ENCODE data around the gene ADRA1B.

The ADRA1B gene

DNA sequence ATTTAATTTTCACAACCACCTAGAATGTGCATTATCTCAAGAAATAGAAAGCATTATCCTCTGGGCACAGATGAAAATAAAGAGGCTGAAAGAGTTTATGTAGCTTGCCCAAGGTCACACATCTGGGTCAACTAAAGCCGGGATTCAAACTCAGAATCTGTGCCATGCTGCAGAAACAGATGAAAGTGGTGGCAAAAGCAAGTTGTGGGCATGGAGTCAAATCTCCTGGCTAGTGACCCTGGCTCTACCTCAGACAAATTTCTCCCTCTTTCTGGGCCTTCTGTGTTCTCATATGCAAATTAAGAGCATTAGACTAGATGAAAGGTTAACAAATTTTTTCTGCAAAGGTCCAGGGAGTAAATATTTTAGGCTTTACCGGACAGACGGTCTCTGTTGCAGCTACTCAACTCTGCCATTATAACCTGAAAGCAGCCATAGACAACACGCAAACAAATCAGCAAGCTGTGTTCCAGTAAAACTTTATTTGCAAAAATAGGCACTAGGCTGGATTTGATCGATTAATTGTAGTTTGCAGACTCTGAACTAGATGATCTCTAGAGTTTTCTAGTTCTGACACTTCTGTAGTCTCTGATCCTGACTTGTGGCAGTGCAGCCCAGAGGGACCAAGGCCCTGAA lies 6.0 kb upstream of the ADRA1B start:
- TF ChIP-seq, protein P1, sequence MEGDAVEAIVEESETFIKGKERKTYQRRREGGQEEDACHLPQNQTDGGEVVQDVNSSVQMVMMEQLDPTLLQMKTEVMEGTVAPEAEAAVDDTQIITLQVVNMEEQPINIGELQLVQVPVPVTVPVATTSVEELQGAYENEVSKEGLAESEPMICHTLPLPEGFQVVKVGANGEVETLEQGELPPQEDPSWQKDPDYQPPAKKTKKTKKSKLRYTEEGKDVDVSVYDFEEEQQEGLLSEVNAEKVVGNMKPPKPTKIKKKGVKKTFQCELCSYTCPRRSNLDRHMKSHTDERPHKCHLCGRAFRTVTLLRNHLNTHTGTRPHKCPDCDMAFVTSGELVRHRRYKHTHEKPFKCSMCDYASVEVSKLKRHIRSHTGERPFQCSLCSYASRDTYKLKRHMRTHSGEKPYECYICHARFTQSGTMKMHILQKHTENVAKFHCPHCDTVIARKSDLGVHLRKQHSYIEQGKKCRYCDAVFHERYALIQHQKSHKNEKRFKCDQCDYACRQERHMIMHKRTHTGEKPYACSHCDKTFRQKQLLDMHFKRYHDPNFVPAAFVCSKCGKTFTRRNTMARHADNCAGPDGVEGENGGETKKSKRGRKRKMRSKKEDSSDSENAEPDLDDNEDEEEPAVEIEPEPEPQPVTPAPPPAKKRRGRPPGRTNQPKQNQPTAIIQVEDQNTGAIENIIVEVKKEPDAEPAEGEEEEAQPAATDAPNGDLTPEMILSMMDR (IDR thresholded peaks at IDR 0.05; ENCODE audit: extremely low read depth, insufficient read depth, missing control alignments) = no peak
- DNase-seq (ENCODE audit: low spot score) = no peak
- in situ Hi-C loops (cut with MboI; ENCODE audit: low pct_unique_long_range_greater_than_20kb, low sequenced_read_pairs, unreplicated experiment) = no loop called here

DNA sequence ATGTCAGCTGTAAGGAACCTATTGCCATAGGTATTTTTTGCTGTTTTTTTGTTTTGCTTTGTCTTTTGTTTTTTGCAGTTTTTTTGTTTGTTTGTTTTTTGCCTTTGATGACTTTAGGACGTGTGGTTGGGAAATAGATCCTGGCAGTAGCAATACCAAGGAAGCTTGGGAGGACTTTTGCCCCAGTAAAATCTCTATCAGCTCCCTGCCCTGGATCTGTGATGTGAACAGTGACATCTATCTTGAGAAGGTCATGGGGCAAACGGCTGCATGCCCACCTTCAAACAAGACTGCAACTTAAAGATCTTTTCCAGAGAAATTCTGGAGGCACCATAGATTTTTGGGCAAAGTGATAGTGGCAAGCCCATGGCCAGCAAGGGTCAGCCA lies 5.4 kb upstream of the ADRA1B start:
- no peak for DNase-seq (ENCODE audit: low spot score)
- TF ChIP-seq, protein P1 (IDR thresholded peaks at IDR 0.05; ENCODE audit: extremely low read depth, insufficient read depth, missing control alignments) = no peak
- in situ Hi-C loops (cut with MboI; ENCODE audit: low pct_unique_long_range_greater_than_20kb, low sequenced_read_pairs, unreplicated experiment) = no loop called here

DNA sequence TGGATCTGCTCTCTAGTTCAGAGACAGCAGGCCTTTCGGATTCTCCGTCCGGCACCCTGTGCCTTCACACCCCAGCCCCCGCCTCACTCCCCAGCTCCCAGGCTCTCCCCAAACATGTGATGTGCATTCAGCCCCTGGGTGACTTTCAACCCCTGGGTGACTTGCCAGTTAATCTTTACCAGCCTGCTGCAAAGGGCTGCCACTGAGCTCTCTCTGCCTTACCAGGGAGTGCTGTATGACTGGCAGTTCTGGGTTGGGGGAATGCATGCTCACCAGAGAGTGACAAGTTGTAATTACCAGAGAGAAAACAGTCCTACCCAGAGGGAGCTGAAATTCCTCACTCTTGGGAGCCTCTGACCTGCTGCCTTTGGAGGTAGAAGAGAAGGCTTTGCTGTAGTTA lies 4.9 kb upstream of the ADRA1B start:
- TF ChIP-seq, protein P1 (IDR thresholded peaks at IDR 0.05; ENCODE audit: extremely low read depth, insufficient read depth, missing control alignments) = no peak
- no peak for DNase-seq (ENCODE audit: low spot score)
- in situ Hi-C loops (cut with MboI; ENCODE audit: low pct_unique_long_range_greater_than_20kb, low sequenced_read_pairs, unreplicated experiment) = no loop called here

DNA sequence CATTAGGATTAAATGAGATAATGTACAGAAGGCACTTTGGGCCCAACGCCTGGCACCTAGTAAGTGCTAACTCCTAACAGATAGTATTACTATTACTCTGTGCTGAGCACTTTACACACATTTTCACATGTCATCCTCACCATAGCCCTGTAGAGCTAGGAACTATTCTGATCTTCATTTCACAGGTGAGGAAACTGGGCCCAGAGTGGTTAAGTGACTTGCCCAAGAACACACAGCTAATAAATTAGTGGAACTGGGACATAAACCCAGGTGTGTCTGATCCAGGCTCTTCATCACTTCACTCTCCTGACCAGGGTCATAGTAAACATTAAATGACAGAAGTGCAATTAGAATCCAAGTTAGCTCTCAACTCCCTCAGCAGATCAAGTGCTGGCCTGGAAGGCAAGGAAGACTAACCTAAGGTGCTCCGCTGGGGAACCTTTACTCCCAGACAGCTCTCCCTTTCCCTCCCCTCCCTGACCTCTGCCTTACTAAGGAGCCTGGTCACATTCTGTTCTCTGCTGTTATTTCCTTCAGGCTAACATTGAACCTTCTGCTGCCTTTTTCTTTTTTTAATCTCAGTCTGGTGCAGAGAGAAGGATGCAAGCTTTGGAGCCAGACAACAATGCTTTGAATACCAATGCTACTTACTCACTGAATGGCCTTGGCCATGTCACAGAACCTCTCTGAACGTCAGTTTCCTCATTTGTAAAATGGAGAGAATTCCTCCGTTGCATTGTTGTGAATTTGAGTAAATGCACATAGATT lies 4.1 kb upstream of the ADRA1B start:
- TF ChIP-seq, protein P1 (IDR thresholded peaks at IDR 0.05; ENCODE audit: extremely low read depth, insufficient read depth, missing control alignments) = no peak
- in situ Hi-C loops (cut with MboI; ENCODE audit: low pct_unique_long_range_greater_than_20kb, low sequenced_read_pairs, unreplicated experiment) = no loop called here
- DNase-seq (ENCODE audit: low spot score) = no peak

DNA sequence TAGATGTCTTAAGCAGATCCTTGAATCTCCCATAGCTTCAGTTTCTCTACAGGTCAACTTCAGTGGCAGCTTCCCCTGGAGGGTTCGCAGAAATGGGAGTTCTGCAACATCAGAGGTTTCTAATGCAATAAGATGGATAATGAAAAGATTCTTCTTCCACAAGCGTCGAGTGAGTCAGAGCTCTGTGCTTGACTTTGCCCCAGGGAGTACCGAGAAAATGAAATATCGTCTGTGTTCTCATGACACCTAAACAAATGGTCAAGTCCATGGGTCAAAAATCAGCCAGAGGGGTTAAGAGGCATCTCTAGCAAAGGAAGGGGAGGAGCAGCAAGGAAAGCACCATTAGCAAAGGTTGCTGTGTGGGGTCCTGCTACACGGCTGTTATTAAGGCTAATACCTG lies 3.2 kb upstream of the ADRA1B start:
- in situ Hi-C loops (cut with MboI; ENCODE audit: low pct_unique_long_range_greater_than_20kb, low sequenced_read_pairs, unreplicated experiment) = no loop called here
- DNase-seq (ENCODE audit: low spot score) = no peak
- TF ChIP-seq, protein P1 (IDR thresholded peaks at IDR 0.05; ENCODE audit: extremely low read depth, insufficient read depth, missing control alignments) = no peak

DNA sequence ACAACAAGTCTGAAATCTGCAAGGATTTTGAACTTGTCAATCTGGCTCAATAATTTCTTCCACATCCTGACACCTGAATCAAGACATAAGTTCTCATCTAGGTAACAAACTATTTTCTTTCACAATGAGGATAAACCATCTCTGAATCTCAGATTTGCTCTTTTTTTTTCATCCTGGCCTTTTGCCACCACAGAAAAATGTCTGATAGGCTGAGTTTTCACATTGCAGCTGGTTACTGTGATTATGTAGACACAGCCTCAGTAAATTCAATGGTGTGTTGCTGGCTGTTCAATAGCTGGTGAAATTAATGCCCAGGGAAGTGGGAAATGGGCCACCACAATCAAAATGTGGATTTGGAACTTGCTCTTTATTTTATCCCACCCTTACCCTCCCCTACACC lies 2.8 kb upstream of the ADRA1B start:
- TF ChIP-seq, protein P1 (IDR thresholded peaks at IDR 0.05; ENCODE audit: extremely low read depth, insufficient read depth, missing control alignments) = no peak
- in situ Hi-C loops (cut with MboI; ENCODE audit: low pct_unique_long_range_greater_than_20kb, low sequenced_read_pairs, unreplicated experiment) = no loop called here
- no peak for DNase-seq (ENCODE audit: low spot score)

Data from GM13977 (cell line).